Erythroblast (primary cell): ENCODE results near the gene JMJD8.

Experiments used
- GATA1 ChIP-seq: IDR thresholded peaks from 2 replicates; pipeline ENCODE4 v1.6.1; 2011; ENCODE audit warnings: low read depth, mild to moderate bottlenecking, control low read depth, low read length, moderate library complexity
- POLR2A ChIP-seq: IDR thresholded peaks from 2 replicates; pipeline ENCODE4 v1.6.1; 2011; ENCODE audit warnings: mild to moderate bottlenecking, low read length

DNA sequence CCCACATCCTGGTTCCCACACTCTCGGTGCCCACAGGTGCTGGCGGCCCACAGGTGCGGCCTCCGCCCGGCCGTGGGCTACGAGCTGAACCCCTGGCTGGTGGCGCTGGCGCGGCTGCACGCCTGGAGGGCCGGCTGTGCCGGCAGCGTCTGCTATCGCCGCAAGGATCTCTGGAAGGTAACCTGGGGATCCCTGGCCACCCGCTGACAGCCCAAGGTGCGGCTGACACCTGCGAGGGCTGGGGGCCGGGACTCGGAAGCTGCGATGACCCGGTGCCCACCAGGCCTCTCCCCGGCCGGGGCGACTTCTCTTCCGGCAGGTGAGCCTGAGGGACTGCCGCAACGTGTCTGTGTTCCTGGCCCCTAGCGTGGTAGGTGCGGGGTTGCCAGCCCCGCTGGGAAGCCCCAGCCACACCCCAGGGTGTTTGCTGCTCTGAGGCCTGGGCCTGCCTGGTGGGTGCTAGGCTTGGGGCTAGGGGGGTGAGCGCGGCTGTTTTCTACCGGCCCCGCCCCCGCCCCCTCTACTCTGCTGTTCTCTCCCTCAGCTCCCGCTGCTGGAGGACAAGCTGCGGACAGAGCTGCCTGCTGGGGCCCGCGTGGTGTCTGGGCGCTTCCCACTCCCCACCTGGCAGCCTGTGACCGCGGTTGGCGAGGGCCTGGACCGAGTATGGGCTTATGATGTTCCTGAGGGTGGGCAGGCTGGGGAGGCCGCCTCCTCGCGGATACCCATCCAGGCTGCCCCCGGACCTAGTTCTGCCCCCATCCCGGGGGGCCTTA, 37.8 kb upstream of the JMJD8 start:
- TF ChIP-seq POLR2A (no peak), GATA1 (no peak)
